T-helper 2 cell treated with Interferon-gamma antibody and Interleukin-4, amounts not matched to agents 5 μg/mL and 100 μg/mL, for 36 hours (primary cell): ENCODE data around the gene MGMT.
A peak's percentile ranks its signal among the peaks of the same experiment; 100 is the strongest.
"Not testable (repeated sequence)": the region's sequence is repeated elsewhere in the genome, so short reads cannot be mapped to it uniquely, and the experiment has no call there.

ENCODE experiments used
- DNase-seq: peaks from one replicate; pipeline ENCODE4 v3.0.0; 2021; ENCODE audit warnings: low spot score
- H3K27ac Mint-ChIP-seq: one replicate; pipeline ENCODE4 v1.8.0; 2021; ENCODE audit warnings: mild to moderate bottlenecking, mixed read lengths
- H3K27me3 Mint-ChIP-seq: one replicate; pipeline ENCODE4 v1.8.0; 2021; ENCODE audit warnings: low read depth, mixed read lengths
- H3K36me3 Mint-ChIP-seq: one replicate; pipeline ENCODE4 v1.8.0; 2021; ENCODE audit warnings: low read depth, mixed read lengths
- H3K4me1 Mint-ChIP-seq: one replicate; pipeline ENCODE4 v1.8.0; 2021; ENCODE audit warnings: low read depth, mixed read lengths
- H3K4me3 Mint-ChIP-seq: one replicate; pipeline ENCODE4 v1.8.0; 2022; ENCODE audit warnings: mild to moderate bottlenecking, moderate library complexity, mixed read lengths
- H3K9me3 Mint-ChIP-seq: one replicate; pipeline ENCODE4 v1.8.0; 2021; ENCODE audit warnings: mixed read lengths

The MGMT gene

GRCh38 chr10:129466703-129467358 is at the start of gene MGMT:
MGMT (plus strand) TSS chr10:129467241.
- Mint-ChIP-seq H3K27ac (peak within 1 kb of the TSS; percentile 72), H3K4me1 (peaks cover 11% of the 10 kb centered on the region), H3K9me3 (no peaks in the 10 kb centered on the region), H3K36me3 (peaks cover 2% of the 10 kb centered on the region), H3K4me3 (peak within 1 kb of the TSS; percentile 83), H3K27me3 (peaks cover 3% of the 10 kb centered on the region)
- DNase-seq: peak; percentile 93

GRCh38 chr10:129417870-129418269 is 49.2 kb upstream of the MGMT start:
- Mint-ChIP-seq H3K27ac (no peak overlapping the region), H3K4me3 (no peak overlapping the region), H3K36me3 (no peaks in the 10 kb centered on the region), H3K9me3 (no peaks in the 10 kb centered on the region), H3K27me3 (peaks cover 3% of the 10 kb centered on the region), H3K4me1 (no peaks in the 10 kb centered on the region)
- DNase-seq: no peak

GRCh38 chr10:129418496-129419225 is 48.4 kb upstream of the MGMT start:
- no peaks in the 10 kb centered on the region for H3K4me1 Mint-ChIP-seq
- peaks cover 3% of the 10 kb centered on the region for H3K27me3 Mint-ChIP-seq
- no peaks in the 10 kb centered on the region for H3K36me3 Mint-ChIP-seq
- no peak overlapping the region for H3K4me3 Mint-ChIP-seq
- no peaks in the 10 kb centered on the region for H3K9me3 Mint-ChIP-seq
- no peak for DNase-seq
- H3K27ac Mint-ChIP-seq: no peak overlapping the region

- Mint-ChIP-seq H3K4me3 (no peak overlapping the region), H3K4me1 (no peaks in the 10 kb centered on the region), H3K27ac (no peak overlapping the region), H3K36me3 (no peaks in the 10 kb centered on the region), H3K27me3 (peaks cover 3% of the 10 kb centered on the region), H3K9me3 (no peaks in the 10 kb centered on the region)
- no peak for DNase-seq
Observed at GRCh38 chr10:129419397-129419796, 47.6 kb upstream of the MGMT start.

GRCh38 chr10:129421399-129422010 is 45.5 kb upstream of the MGMT start:
- Mint-ChIP-seq H3K4me3 (no peak overlapping the region), H3K9me3 (no peaks in the 10 kb centered on the region), H3K36me3 (no peaks in the 10 kb centered on the region), H3K4me1 (no peaks in the 10 kb centered on the region), H3K27ac (no peak overlapping the region), H3K27me3 (peaks cover 3% of the 10 kb centered on the region)
- no peak for DNase-seq

- H3K9me3 Mint-ChIP-seq: no peaks in the 10 kb centered on the region
- H3K36me3 Mint-ChIP-seq: no peaks in the 10 kb centered on the region
- H3K4me3 Mint-ChIP-seq: no peak overlapping the region
- peaks cover 3% of the 10 kb centered on the region for H3K27me3 Mint-ChIP-seq
- H3K4me1 Mint-ChIP-seq: no peaks in the 10 kb centered on the region
- H3K27ac Mint-ChIP-seq: no peak overlapping the region
- DNase-seq: no peak
Observed at GRCh38 chr10:129424978-129425377, 42.1 kb upstream of the MGMT start.

- no peaks in the 10 kb centered on the region for H3K36me3 Mint-ChIP-seq
- H3K9me3 Mint-ChIP-seq: no peaks in the 10 kb centered on the region
- no peaks in the 10 kb centered on the region for H3K4me1 Mint-ChIP-seq
- no peak overlapping the region for H3K27ac Mint-ChIP-seq
- H3K27me3 Mint-ChIP-seq: peaks cover 3% of the 10 kb centered on the region
- H3K4me3 Mint-ChIP-seq: no peak overlapping the region
- no peak for DNase-seq
Observed at GRCh38 chr10:129426606-129427005, 40.4 kb upstream of the MGMT start.

- H3K9me3 Mint-ChIP-seq: no peaks in the 10 kb centered on the region
- H3K4me3 Mint-ChIP-seq: no peak overlapping the region
- DNase-seq: no peak
- H3K36me3 Mint-ChIP-seq: no peaks in the 10 kb centered on the region
- no peaks in the 10 kb centered on the region for H3K27me3 Mint-ChIP-seq
- H3K27ac Mint-ChIP-seq: no peak overlapping the region
- H3K4me1 Mint-ChIP-seq: no peaks in the 10 kb centered on the region
Observed at GRCh38 chr10:129433266-129433665, 33.8 kb upstream of the MGMT start.

- not testable (repeated sequence) for H3K27ac Mint-ChIP-seq, H3K9me3 Mint-ChIP-seq, H3K4me1 Mint-ChIP-seq, H3K4me3 Mint-ChIP-seq, DNase-seq, H3K27me3 Mint-ChIP-seq, H3K36me3 Mint-ChIP-seq
Observed at GRCh38 chr10:129435724-129436123, 31.3 kb upstream of the MGMT start.

GRCh38 chr10:129438024-129438423 is 29.0 kb upstream of the MGMT start:
- H3K27ac Mint-ChIP-seq: no peak overlapping the region
- H3K36me3 Mint-ChIP-seq: no peaks in the 10 kb centered on the region
- H3K4me3 Mint-ChIP-seq: no peak overlapping the region
- DNase-seq: no peak
- H3K27me3 Mint-ChIP-seq: no peaks in the 10 kb centered on the region
- H3K9me3 Mint-ChIP-seq: no peaks in the 10 kb centered on the region
- no peaks in the 10 kb centered on the region for H3K4me1 Mint-ChIP-seq

- Mint-ChIP-seq H3K9me3 (no peaks in the 10 kb centered on the region), H3K27me3 (no peaks in the 10 kb centered on the region), H3K4me1 (no peaks in the 10 kb centered on the region), H3K36me3 (no peaks in the 10 kb centered on the region), H3K27ac (no peak overlapping the region), H3K4me3 (no peak overlapping the region)
- DNase-seq: no peak
Observed at GRCh38 chr10:129440247-129440646, 26.8 kb upstream of the MGMT start.

- H3K27me3 Mint-ChIP-seq: no peaks in the 10 kb centered on the region
- H3K4me3 Mint-ChIP-seq: no peak overlapping the region
- DNase-seq: no peak
- no peak overlapping the region for H3K27ac Mint-ChIP-seq
- H3K4me1 Mint-ChIP-seq: no peaks in the 10 kb centered on the region
- H3K9me3 Mint-ChIP-seq: no peaks in the 10 kb centered on the region
- H3K36me3 Mint-ChIP-seq: no peaks in the 10 kb centered on the region
Observed at GRCh38 chr10:129440722-129441316, 26.2 kb upstream of the MGMT start.

GRCh38 chr10:129441372-129442009 is 25.6 kb upstream of the MGMT start:
- Mint-ChIP-seq H3K36me3 (no peaks in the 10 kb centered on the region), H3K27me3 (no peaks in the 10 kb centered on the region), H3K4me3 (no peak overlapping the region), H3K9me3 (no peaks in the 10 kb centered on the region), H3K4me1 (no peaks in the 10 kb centered on the region), H3K27ac (no peak overlapping the region)
- DNase-seq: no peak

- DNase-seq: no peak
- no peak overlapping the region for H3K27ac Mint-ChIP-seq
- H3K4me3 Mint-ChIP-seq: no peak overlapping the region
- no peaks in the 10 kb centered on the region for H3K9me3 Mint-ChIP-seq
- no peaks in the 10 kb centered on the region for H3K27me3 Mint-ChIP-seq
- no peaks in the 10 kb centered on the region for H3K4me1 Mint-ChIP-seq
- H3K36me3 Mint-ChIP-seq: no peaks in the 10 kb centered on the region
Observed at GRCh38 chr10:129442866-129443265, 24.2 kb upstream of the MGMT start.
